Stimulated activated CD8-positive, alpha-beta memory T cell treated with anti-CD3 and anti-CD28 coated beads, Interleukin-7, amount 100 ng/mL, for 48 hours (primary cell): ENCODE data around the gene GPAT3.

Experiments used
- DNase-seq, 2 donors: peaks; one replicate each; pipeline ENCODE4 v3.0.0-alpha.2; 2020; ENCODE audit warnings: low read depth in 1 of 2; ENCODE audit errors: extremely low read depth in 1 of 2

Gene GPAT3

GRCh38 chr4:83636930-83637329 is 101.0 kb downstream of the GPAT3 start:
- no peak for DNase-seq

GRCh38 chr4:83639849-83640493 is 104.1 kb downstream of the GPAT3 start:
- DNase-seq = peak in 1 of 2 donors; percentile 12

- no peak for DNase-seq
Observed at GRCh38 chr4:83643036-83643435, 107.1 kb downstream of the GPAT3 start.

DNA sequence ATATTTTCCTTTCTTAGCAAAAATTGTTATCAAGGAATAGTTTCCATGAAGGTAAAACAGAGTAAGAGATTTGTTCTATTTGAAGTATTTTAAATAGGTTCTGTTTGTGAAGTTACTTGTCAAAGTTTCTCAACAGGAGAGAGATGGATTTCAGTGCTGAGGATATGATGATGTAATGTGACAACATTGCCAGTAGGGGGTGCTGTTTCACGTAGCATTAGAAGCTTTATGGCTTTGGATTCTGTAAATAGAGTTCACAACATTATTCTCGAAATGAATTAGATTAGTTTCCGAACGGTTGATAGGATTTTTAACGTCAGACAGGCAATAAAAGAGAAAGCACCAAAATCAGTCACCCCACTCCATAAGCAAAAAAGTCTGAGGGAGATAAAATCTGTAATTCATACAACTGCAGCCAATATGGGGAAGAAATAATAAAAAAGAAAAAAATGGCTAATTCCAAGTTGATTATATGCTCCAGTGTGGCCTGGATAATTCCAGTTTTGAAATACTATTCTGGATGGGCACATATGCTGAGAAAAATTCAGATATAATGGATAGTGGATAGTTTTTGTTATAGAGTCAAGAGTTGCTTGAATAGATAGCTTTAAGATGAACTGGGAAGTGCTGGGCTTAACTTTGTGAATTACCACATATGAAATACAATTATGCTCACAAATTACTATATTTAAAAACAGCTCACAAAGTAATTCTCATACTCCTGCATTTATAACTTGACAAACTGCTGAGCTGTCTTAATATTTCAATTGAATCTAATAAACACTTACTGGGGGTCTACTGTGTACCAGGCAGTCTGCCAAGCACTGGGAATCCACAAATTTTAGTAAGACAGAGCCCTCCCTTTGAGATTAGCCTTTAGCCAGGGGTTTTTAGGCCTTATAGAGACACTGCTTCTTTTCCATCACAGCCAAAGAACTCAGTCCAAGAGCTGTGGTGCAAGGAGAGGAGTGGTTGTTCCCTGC is 109.1 kb downstream of the GPAT3 start:
- DNase-seq = no peak

DNA sequence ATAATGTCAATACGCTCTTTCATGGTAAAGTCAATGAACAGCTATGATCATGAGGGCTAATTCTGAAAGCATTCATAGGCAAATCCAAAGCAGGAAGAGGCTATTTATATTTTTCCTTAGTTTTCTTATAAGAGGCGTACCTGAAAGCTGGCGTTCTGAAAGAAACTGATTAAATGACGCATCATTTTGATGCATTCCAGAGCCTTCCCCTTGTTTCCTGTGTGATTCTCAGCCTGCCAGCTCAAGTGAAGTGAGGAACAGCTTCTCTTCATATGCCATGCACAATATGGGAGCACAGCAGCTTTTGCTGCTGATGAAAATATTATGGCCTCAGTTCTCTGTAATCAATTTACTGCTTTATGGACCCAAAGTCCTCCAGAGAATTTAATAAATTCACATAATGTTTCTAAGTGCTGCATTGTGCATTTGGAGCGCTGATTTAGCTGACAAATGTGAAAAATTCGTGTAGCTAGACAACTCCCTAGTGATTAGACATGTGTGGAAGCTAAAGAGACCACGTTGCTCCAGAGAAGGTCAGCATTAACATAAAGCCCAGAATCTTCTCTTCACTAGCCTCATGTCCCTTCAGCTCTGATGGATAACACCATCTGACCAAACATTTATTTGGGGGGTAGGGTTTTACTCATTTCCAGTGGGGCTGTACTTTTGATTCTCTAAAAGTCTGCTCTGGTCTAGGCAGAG is 110.8 kb downstream of the GPAT3 start:
- no peak for DNase-seq

- DNase-seq = no peak
Observed at GRCh38 chr4:83651846-83652245, 115.9 kb downstream of the GPAT3 start.
